K562 (cell line): ENCODE data around the gene TBPL2. TPM values are rescaled to one million over a fixed set of nuclear protein-coding genes. Genes with fewer than 3 reads are reported as not detected.

Experiments
- CHD2 ChIP-seq: IDR thresholded peaks from 2 replicates; pipeline ENCODE4 v1.6.1; 2011; ENCODE audit warnings: low read depth, low read length
- CXXC5 ChIP-seq: fragments of 250-450 bp; sonication (Bioruptor Pico); IDR thresholded peaks from 2 replicates; pipeline ENCODE4 v1.8.0; 2022; ENCODE audit warnings: inconsistent platforms, mild to moderate bottlenecking, moderate library complexity
- GATA2 ChIP-seq: sonication (generic); formaldehyde crosslinking; IDR thresholded peaks from 2 replicates; pipeline ENCODE4 v1.4.0; 2020; ENCODE audit warnings: mild to moderate bottlenecking, missing genetic modification reagents
- HDAC2 ChIP-seq: fragments of 450-650 bp; IDR thresholded peaks from 2 replicates; pipeline ENCODE4 v1.6.1; 2016; ENCODE audit warnings: mild to moderate bottlenecking
- KAT8 ChIP-seq: fragments of 450-650 bp; IDR thresholded peaks from 2 replicates; pipeline ENCODE4 v1.6.1; 2016; ENCODE audit warnings: low read depth, mild to moderate bottlenecking
- KDM1A ChIP-seq, 2 experiments: fragments of 450-650 bp; IDR thresholded peaks; 2 replicates each; pipeline ENCODE4 v1.6.1; 2016; ENCODE audit warnings: mild to moderate bottlenecking in 2 of 2
- MTA3 ChIP-seq: fragments of 450-650 bp; formaldehyde crosslinking; IDR thresholded peaks from 2 replicates; pipeline ENCODE4 v1.6.1; 2017; ENCODE audit warnings: mild to moderate bottlenecking, borderline replicate concordance
- NFIX ChIP-seq: fragments of 250-450 bp; sonication (Bioruptor Pico); IDR thresholded peaks from 2 replicates; pipeline ENCODE4 v1.4.0; 2020; ENCODE audit warnings: low read depth, mild to moderate bottlenecking, moderate library complexity
- NR2C1 ChIP-seq, 2 experiments: fragments of 450-650 bp; IDR thresholded peaks; 2 replicates each; pipeline ENCODE4 v1.6.1; 2017; ENCODE audit warnings: mild to moderate bottlenecking in 2 of 2, antibody characterized with exemption in 1 of 2, inconsistent platforms in 1 of 2, missing compliant biosample characterization in 1 of 2, missing genetic modification characterization in 1 of 2
- POLR2AphosphoS2 ChIP-seq: IDR thresholded peaks from 2 replicates; pipeline ENCODE4 v1.6.1; 2012; ENCODE audit warnings: low read length, improper control_type of control experiment
- RAD21 ChIP-seq, 2 experiments: fragments of 250-450 bp in 1 of 2; fragments of 450-650 bp in 1 of 2; sonication (Bioruptor Pico) in 1 of 2; formaldehyde crosslinking in 1 of 2; IDR thresholded peaks in 1 of 2; conservative IDR thresholded peaks in 1 of 2; 2 replicates each; pipeline versions ENCODE4 v1.4.0 to v1.8.0; 2020 to 2022; ENCODE audit warnings: mild to moderate bottlenecking in 2 of 2, moderate library complexity in 1 of 2
- RAD51 ChIP-seq: fragments of 450-650 bp; IDR thresholded peaks from 2 replicates; pipeline ENCODE4 v1.7.1; 2016; ENCODE audit warnings: low read depth, mild to moderate bottlenecking, borderline replicate concordance
- RBM39 ChIP-seq: fragments of 200-400 bp; formaldehyde crosslinking; optimal IDR thresholded peaks from 2 replicates; pipeline ENCODE3; 2018; ENCODE audit warnings: low read depth, low read length
- SAFB ChIP-seq: fragments of 200-400 bp; formaldehyde crosslinking; IDR thresholded peaks from 2 replicates; pipeline ENCODE4 v1.6.1; 2017; ENCODE audit warnings: low read depth, low read length, borderline replicate concordance
- SMARCA4 ChIP-seq: fragments of 450-650 bp; IDR thresholded peaks from 2 replicates; pipeline ENCODE4 v1.6.1; 2016
- SPI1 ChIP-seq: IDR thresholded peaks from 2 replicates; pipeline ENCODE4 v1.6.1; 2011; ENCODE audit warnings: low read depth, low read length, control low read depth, borderline replicate concordance
- SREBF1 ChIP-seq: fragments of 150-350 bp; IDR thresholded peaks from 2 replicates; pipeline ENCODE4 v1.6.1; 2014; ENCODE audit warnings: antibody characterized with exemption, low read depth, low read length, borderline replicate concordance
- TRIM25 ChIP-seq: fragments of 450-650 bp; IDR thresholded peaks from 2 replicates; pipeline ENCODE4 v1.7.0; 2016; ENCODE audit warnings: borderline replicate concordance
- TRIM28 ChIP-seq: fragments of 450-650 bp; IDR thresholded peaks from 2 replicates; pipeline ENCODE4 v1.6.1; 2017
- ZEB2 ChIP-seq: fragments of 450-650 bp; IDR thresholded peaks from 2 replicates; pipeline ENCODE4 v1.6.1; 2016
- ZNF124 ChIP-seq: sonication (generic); formaldehyde crosslinking; IDR thresholded peaks from 2 replicates; pipeline ENCODE4 v1.8.1; 2022; ENCODE audit warnings: missing genetic modification reagents
- ZNF184 ChIP-seq: sonication (generic); formaldehyde crosslinking; IDR thresholded peaks from 2 replicates; pipeline ENCODE4 v1.5.0; 2020; ENCODE audit warnings: missing genetic modification reagents
- ZNF212 ChIP-seq: fragments of 450-650 bp; formaldehyde crosslinking; IDR thresholded peaks from 2 replicates; pipeline ENCODE4 v1.4.0; 2020; ENCODE audit warnings: mild to moderate bottlenecking
- ZNF347 ChIP-seq: fragments of 450-650 bp; formaldehyde crosslinking; IDR thresholded peaks from 2 replicates; pipeline ENCODE4 v1.4.0; 2020; ENCODE audit warnings: low read depth, mild to moderate bottlenecking, moderate library complexity
- ZNF57 ChIP-seq: fragments of 450-650 bp; formaldehyde crosslinking; IDR thresholded peaks from 2 replicates; pipeline ENCODE4 v1.4.0; 2020; ENCODE audit warnings: mild to moderate bottlenecking, moderate library complexity
- polyA plus RNA-seq, 8 experiments: library from polyadenylated mRNA; depleted of rRNA in 4 of 8; stranded (reverse) in 5 of 8; unstranded in 3 of 8; fragments of >200 nt; fragmentation: Nextera tagmentation in 2 of 8; fragmentation: Illumina TruSeq in 1 of 8; extraction: Ambion mirVana in 2 of 8; extraction: Trizol in 1 of 8; gene quantifications; 2 replicates each; pipeline versions ENCODE4 v1.2.1 to v1.2.3, GENCODE V29; 2011 to 2014; ENCODE audit warnings: inconsistent platforms in 1 of 8, missing spikeins in 1 of 8
- total RNA-seq, 7 experiments: library from RNA; depleted of rRNA in 6 of 7; stranded (reverse); fragments of >200 nt in 6 of 7; fragmentation: Illumina TruSeq in 2 of 7; extraction: Trizol in 2 of 7; gene quantifications; 2 replicates each; pipeline versions ENCODE4 v1.2.1 to v1.2.3, GENCODE V29; 2011 to 2021; ENCODE audit warnings: low replicate concordance in 1 of 7
- TF ChIP-seq, protein P1 (sequence below), 2 experiments: fragments of 450-650 bp in 1 of 2; sonication (generic) in 1 of 2; formaldehyde crosslinking; conservative IDR thresholded peaks; 2 replicates each; pipeline versions ENCODE4 v1.4.0 to v1.8.1; 2020 to 2022; ENCODE audit warnings: mild to moderate bottlenecking in 1 of 2, missing genetic modification reagents in 1 of 2
- TF ChIP-seq, protein P2 (sequence below): sonication (generic); formaldehyde crosslinking; IDR thresholded peaks from 2 replicates; pipeline ENCODE4 v1.8.0; 2022; ENCODE audit warnings: missing genetic modification reagents, mild to moderate bottlenecking, borderline replicate concordance

The TBPL2 gene
- total and polyA plus RNA-seq, 9 of the 15 experiments (the other 6 are each of a cell fraction or from before 2014, with no cell fraction given), result not detected

DNA sequence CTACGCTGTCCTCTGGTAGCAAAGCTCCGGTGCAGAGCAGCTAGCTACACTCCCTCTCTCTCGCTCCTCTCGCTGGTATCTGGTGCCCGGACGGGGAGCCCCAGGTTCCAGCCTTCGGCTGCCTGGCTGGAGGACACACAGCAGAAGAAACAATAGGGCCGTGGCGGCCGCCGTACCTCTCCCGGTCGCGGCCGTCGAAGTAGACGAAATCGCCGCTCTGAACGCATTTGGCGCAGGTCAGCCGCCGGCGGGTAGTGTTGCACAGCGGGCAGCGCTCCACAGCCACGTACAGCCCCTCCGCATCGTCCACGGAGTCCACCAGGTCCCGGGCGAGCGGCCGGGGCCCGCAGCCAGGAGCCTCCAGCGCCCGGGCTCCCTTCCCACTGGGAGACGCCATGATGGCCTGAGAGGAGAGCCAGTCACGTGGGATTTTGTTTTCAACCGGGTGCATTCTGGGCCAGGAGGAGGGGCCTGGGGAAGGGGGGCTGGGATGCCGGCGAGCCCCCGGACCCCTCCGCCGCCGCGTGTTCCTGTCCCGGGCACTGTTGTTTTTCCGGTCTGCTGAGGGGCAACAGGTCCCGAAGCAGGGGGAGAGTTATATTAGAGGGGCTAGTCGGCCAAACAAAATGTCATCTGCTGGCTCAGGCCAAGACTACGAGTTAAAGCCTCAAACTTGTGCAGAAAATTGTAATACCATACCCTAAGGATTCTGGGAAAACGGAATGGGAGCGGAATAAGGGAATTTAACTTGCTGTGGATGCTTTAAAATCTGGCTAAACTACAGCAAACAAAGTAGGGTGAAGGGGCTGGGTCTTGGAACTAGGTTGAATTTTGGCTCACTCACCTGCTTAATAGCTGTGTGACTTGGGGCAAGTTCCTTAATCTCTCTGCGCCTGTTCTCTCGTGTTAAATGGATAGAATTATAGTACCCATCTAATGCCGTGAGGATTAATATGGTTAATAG lies 28.7 kb downstream of the TBPL2 start, which contains the start of gene ATG14 (continued):
- TF ChIP-seq RBM39 (no peak), SAFB (no peak), SREBF1 (no peak), ZEB2 (no peak), ZNF184 (CRISPR knock-in tag) (no peak), CXXC5 (CRISPR knock-in tag) (peak; percentile 33), POLR2AphosphoS2 (no peak), HDAC2 (peak; percentile 26; the same call in 1 of the 2 replicates), MTA3 (no peak), ZNF57 (CRISPR knock-in tag) (no peak), ZNF347 (CRISPR knock-in tag) (no peak), RAD51 (peak; percentile 89), TRIM25 (no peak), GATA2 (CRISPR knock-in tag) (no peak), NR2C1 (IDR thresholded peaks at IDR 0.05) (no peak), NR2C1 (tag; IDR thresholded peaks at IDR 0.05) (no peak), SMARCA4 (no peak), KDM1A (IDR thresholded peaks at IDR 0.05) (peak in 1 of 2 experiments; percentile 61; a peak in 2 of 4 replicates), ZNF212 (CRISPR knock-in tag) (no peak), KAT8 (peak; percentile 66; the same call in 1 of the 2 replicates), ZNF124 (CRISPR knock-in tag) (no peak), CHD2 (peak; percentile 45; the same call in 1 of the 2 replicates), NFIX (CRISPR knock-in tag) (no peak), RAD21 (CRISPR knock-in tag; conservative IDR thresholded peaks at IDR 0.05 in 1 of 2, IDR thresholded peaks at IDR 0.05 in 1 of 2) (0 out of 4 replicates have a peak, but pooled peaks of 1 of the 2 experiments have one; percentile 15), SPI1 (no peak), TRIM28 (no peak)
- TF ChIP-seq, protein P1, sequence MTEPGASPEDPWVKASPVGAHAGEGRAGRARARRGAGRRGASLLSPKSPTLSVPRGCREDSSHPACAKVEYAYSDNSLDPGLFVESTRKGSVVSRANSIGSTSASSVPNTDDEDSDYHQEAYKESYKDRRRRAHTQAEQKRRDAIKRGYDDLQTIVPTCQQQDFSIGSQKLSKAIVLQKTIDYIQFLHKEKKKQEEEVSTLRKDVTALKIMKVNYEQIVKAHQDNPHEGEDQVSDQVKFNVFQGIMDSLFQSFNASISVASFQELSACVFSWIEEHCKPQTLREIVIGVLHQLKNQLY (CRISPR knock-in tag; conservative IDR thresholded peaks at IDR 0.05), result no peak
- TF ChIP-seq, protein P2, sequence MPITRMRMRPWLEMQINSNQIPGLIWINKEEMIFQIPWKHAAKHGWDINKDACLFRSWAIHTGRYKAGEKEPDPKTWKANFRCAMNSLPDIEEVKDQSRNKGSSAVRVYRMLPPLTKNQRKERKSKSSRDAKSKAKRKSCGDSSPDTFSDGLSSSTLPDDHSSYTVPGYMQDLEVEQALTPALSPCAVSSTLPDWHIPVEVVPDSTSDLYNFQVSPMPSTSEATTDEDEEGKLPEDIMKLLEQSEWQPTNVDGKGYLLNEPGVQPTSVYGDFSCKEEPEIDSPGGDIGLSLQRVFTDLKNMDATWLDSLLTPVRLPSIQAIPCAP, result peak; percentile 51; the same call in 1 of the 2 replicates
